IMR-90 (cell line): ENCODE measurements around the gene ROR2. TPM values are rescaled to one million over a fixed set of nuclear protein-coding genes. Genes with fewer than 3 reads are reported as not detected.

Experiments
- ATAC-seq: fragments of 200-7000 bp; cut with Tn5 transposase; 2 replicates; pipeline ENCODE4 v1.9.1; 2020; ENCODE audit warnings: low read depth, mild to moderate bottlenecking, moderate library complexity
- Bru-seq: library from RNA; stranded (reverse); fragments of 400-500 nt; gene quantifications from one replicate; lab custom pipeline; 2021; lab: Mats Ljungman, UMichigan
- BruChase-seq, 2 experiments: library from RNA; stranded (reverse); fragments of 400-500 nt; gene quantifications; one replicate each; lab custom pipeline; 2021; lab: Mats Ljungman, UMichigan
- BruUV-seq: library from RNA; stranded (reverse); fragments of 400-500 nt; replicated peaks from 2 replicates; lab custom pipeline; 2021; lab: Mats Ljungman, UMichigan
- CTCF ChIA-PET: fragments of 300-600 bp; formaldehyde crosslinking; extraction: SDS; loops from one replicate; lab custom pipeline; 2021; ENCODE audit warnings: antibody characterized with exemption; lab: Yijun Ruan, JAX
- POLR2A ChIA-PET: fragments of 300-600 bp; sonication (Branson Sonifier 250); formaldehyde crosslinking; loops from one replicate; lab custom pipeline; 2022; ENCODE audit warnings: antibody characterized with exemption; ENCODE audit not compliant: unreplicated experiment; lab: Charles Lee
- DNase-seq: peaks from one replicate; pipeline ENCODE4 v3.0.0; 2013
- H2AFZ ChIP-seq: replicated peaks from 2 replicates; pipeline ENCODE3; 2013; ENCODE audit warnings: low read length, mild to moderate bottlenecking; ENCODE audit not compliant: poor library complexity
- H2AK5ac ChIP-seq: 2 replicates; pipeline ENCODE4 v1.6.1; 2013; ENCODE audit warnings: low read depth, low read length, inconsistent platforms
- H2AK9ac ChIP-seq: replicated peaks from 2 replicates; pipeline ENCODE3; 2013; ENCODE audit warnings: mild to moderate bottlenecking, low read depth, low read length, moderate library complexity; ENCODE audit not compliant: poor library complexity
- H2BK120ac ChIP-seq: 2 replicates; pipeline ENCODE4 v1.6.1; 2013; ENCODE audit warnings: low read depth, low read length, inconsistent platforms
- H2BK15ac ChIP-seq: 3 replicates; pipeline ENCODE4 v1.6.1; 2013; ENCODE audit warnings: low read depth, low read length, inconsistent platforms
- H2BK20ac ChIP-seq: 2 replicates; pipeline ENCODE4 v1.6.1; 2013; ENCODE audit warnings: low read depth, mild to moderate bottlenecking, inconsistent platforms, low read length, moderate library complexity
- H2BK5ac ChIP-seq: 2 replicates; pipeline ENCODE4 v1.6.1; 2013; ENCODE audit warnings: mild to moderate bottlenecking, low read depth, low read length, inconsistent platforms; ENCODE audit not compliant: poor library complexity, severe bottlenecking
- H3K14ac ChIP-seq: replicated peaks from 2 replicates; pipeline ENCODE4 v1.6.1; 2013; ENCODE audit warnings: low read depth, low read length, inconsistent platforms
- H3K18ac ChIP-seq: 2 replicates; pipeline ENCODE4 v1.6.1; 2013; ENCODE audit warnings: low read depth, low read length, control low read depth
- H3K23ac ChIP-seq: 2 replicates; pipeline ENCODE4 v1.6.1; 2013; ENCODE audit warnings: low read depth, low read length, inconsistent platforms
- H3K27ac ChIP-seq: 2 replicates; pipeline ENCODE4 v1.5.1; 2013; ENCODE audit warnings: mild to moderate bottlenecking, control low read depth, low read length; ENCODE audit not compliant: insufficient read depth
- H3K27me3 ChIP-seq: 2 replicates; pipeline ENCODE4 v1.6.1; 2013; ENCODE audit warnings: low read length; ENCODE audit not compliant: control insufficient read depth, insufficient read depth
- H3K36me3 ChIP-seq: 2 replicates; pipeline ENCODE4 v1.6.1; 2013; ENCODE audit warnings: low read length, mixed read lengths; ENCODE audit not compliant: control insufficient read depth, insufficient read depth
- H3K4ac ChIP-seq: 2 replicates; pipeline ENCODE4 v1.6.1; 2013; ENCODE audit warnings: low read depth, low read length, inconsistent platforms
- H3K4me1 ChIP-seq: 2 replicates; pipeline ENCODE4 v1.6.1; 2013; ENCODE audit warnings: low read length, mixed read lengths; ENCODE audit not compliant: control insufficient read depth, insufficient read depth
- H3K4me2 ChIP-seq: 2 replicates; pipeline ENCODE4 v1.6.1; 2013; ENCODE audit warnings: low read depth, mild to moderate bottlenecking, control low read depth, low read length, moderate library complexity
- H3K4me3 ChIP-seq: 2 replicates; pipeline ENCODE4 v1.5.1; 2013; ENCODE audit warnings: low read depth, mild to moderate bottlenecking, control low read depth, low read length, moderate library complexity; ENCODE audit not compliant: insufficient read depth
- H3K56ac ChIP-seq: 2 replicates; pipeline ENCODE4 v1.6.1; 2013; ENCODE audit warnings: low read length, inconsistent platforms; ENCODE audit not compliant: insufficient read depth; ENCODE audit errors: extremely low read depth
- H3K79me1 ChIP-seq, 2 experiments: 2 replicates each; pipeline ENCODE4 v1.6.1; 2013; ENCODE audit warnings: low read length in 2 of 2, inconsistent platforms in 1 of 2, low read depth in 1 of 2
- H3K9ac ChIP-seq: 2 replicates; pipeline ENCODE4 v1.6.1; 2013; ENCODE audit warnings: low read depth, low read length, control low read depth
- H3K9me1 ChIP-seq: 2 replicates; pipeline ENCODE4 v1.6.1; 2013; ENCODE audit warnings: low read length, inconsistent platforms; ENCODE audit not compliant: insufficient read depth
- H3K9me3 ChIP-seq: 2 replicates; pipeline ENCODE4 v1.6.1; 2013; ENCODE audit warnings: low read length; ENCODE audit not compliant: control insufficient read depth, insufficient read depth
- H4K20me1 ChIP-seq: 2 replicates; pipeline ENCODE4 v1.6.1; 2013; ENCODE audit warnings: low read length, inconsistent platforms; ENCODE audit not compliant: insufficient read depth
- H4K5ac ChIP-seq: 2 replicates; pipeline ENCODE4 v1.6.1; 2013; ENCODE audit warnings: mild to moderate bottlenecking, low read depth, low read length, control low read depth
- H4K8ac ChIP-seq, 2 experiments: 2 replicates each; pipeline ENCODE4 v1.6.1; 2013; ENCODE audit warnings: low read depth in 2 of 2, low read length in 2 of 2, control low read depth in 1 of 2, inconsistent platforms in 1 of 2
- H4K91ac ChIP-seq: 2 replicates; pipeline ENCODE4 v1.6.1; 2013; ENCODE audit warnings: low read depth, low read length, inconsistent platforms; ENCODE audit not compliant: insufficient read depth
- MAZ ChIP-seq: IDR thresholded peaks from 2 replicates; pipeline ENCODE4 v1.6.1; 2012; ENCODE audit warnings: low read depth, mild to moderate bottlenecking, low read length, improper control_type of control experiment, moderate library complexity, borderline replicate concordance
- NFE2L2 ChIP-seq: fragments of 150-350 bp; IDR thresholded peaks from 2 replicates; pipeline ENCODE4 v1.6.1; 2016; ENCODE audit warnings: low read depth, mild to moderate bottlenecking, low read length
- RAD21 ChIP-seq: IDR thresholded peaks from 2 replicates; pipeline ENCODE4 v1.6.1; 2012; ENCODE audit warnings: low read length, improper control_type of control experiment
- SMC3 ChIP-seq: fragments of 150-350 bp; IDR thresholded peaks from 2 replicates; pipeline ENCODE4 v1.6.1; 2016; ENCODE audit warnings: low read depth, mild to moderate bottlenecking, antibody characterized with exemption, low read length, moderate library complexity
- WGBS, 2 experiments: methylation state at CpG; one replicate each; pipeline versions ENCODE4 v1.1.5 to v1.1.7; 2013; ENCODE audit warnings: missing lambda C conversion rate in 2 of 2; ENCODE audit not compliant: insufficient read length in 1 of 2; ENCODE audit errors: extremely low coverage in 2 of 2; 5-methylcytosine and 5-hydroxymethylcytosine counted together
- dilution Hi-C: fragments of 300-500 bp; cut with HindIII; formaldehyde crosslinking; loops from one replicate; pipeline ENCODE4 v1.14.3; 2018; ENCODE audit warnings: low sequenced_read_pairs; ENCODE audit not compliant: unreplicated experiment
- in situ Hi-C: fragments of 300-500 bp; cut with MboI; formaldehyde crosslinking; loops from 3 replicates; pipeline ENCODE4 v1.14.3; 2019; ENCODE audit warnings: low sequenced_read_pairs, inconsistent platforms, mixed read lengths
- intact Hi-C: fragments of 100-400 bp; cut with micrococcal nuclease; formaldehyde crosslinking; loops from 2 replicates; pipeline ENCODE4 v1.10.0; 2022
- long read RNA-seq: library from polyadenylated mRNA; unstranded; transcript quantifications from one replicate; pipeline ENCODE4 v2.0.0, GENCODE V29; 2021; ENCODE audit not compliant: unreplicated experiment
- polyA plus RNA-seq, 3 experiments: library from polyadenylated mRNA; depleted of rRNA; stranded (reverse); fragments of >200 nt; gene quantifications; 2 replicates each; pipeline ENCODE4 v1.2.3, GENCODE V29; 2012; ENCODE audit warnings: low replicate concordance in 1 of 3
- total RNA-seq: library from RNA; depleted of rRNA; stranded (reverse); fragments of >200 nt; gene quantifications from 2 replicates; pipeline ENCODE4 v1.2.3, GENCODE V29; 2012; rRNA removed
- TF ChIP-seq, protein P1 (sequence below): conservative IDR thresholded peaks from 2 replicates; pipeline ENCODE4 v1.5.1; 2012; ENCODE audit warnings: mild to moderate bottlenecking, low read depth, low read length, improper control_type of control experiment

The ROR2 gene
- 2.2 and 2.3 TPM in 2 replicates for total RNA-seq
- polyA plus RNA-seq (2012; rRNA removed) = 3.5 and 4.8 TPM in 2 replicates
- polyA plus RNA-seq (2012; cell fraction: cytosol; rRNA removed) = 2.1 and 6.8 TPM in 2 replicates
- polyA plus RNA-seq (2012; cell fraction: nucleus; rRNA removed; ENCODE audit: low replicate concordance) = 3.8 and 5.3 TPM in 2 replicates
- Bru-seq, nascent RNA = percentile 85 among the genes with signal in this experiment
- percentile 89 among the genes with signal in this experiment for BruChase-seq, experiment 1, labeled RNA remaining after a 6-hour chase
- BruChase-seq, experiment 2, labeled RNA remaining after a 2-hour chase = percentile 94 among the genes with signal in this experiment
- long read RNA-seq, full-length matches to known transcripts = 11 of 63 reads
- long read RNA-seq, partial matches to known transcripts = 16 of 63 reads
- long read RNA-seq, other reads (novel, unspliced or antisense) = 36 of 63 reads

DNA sequence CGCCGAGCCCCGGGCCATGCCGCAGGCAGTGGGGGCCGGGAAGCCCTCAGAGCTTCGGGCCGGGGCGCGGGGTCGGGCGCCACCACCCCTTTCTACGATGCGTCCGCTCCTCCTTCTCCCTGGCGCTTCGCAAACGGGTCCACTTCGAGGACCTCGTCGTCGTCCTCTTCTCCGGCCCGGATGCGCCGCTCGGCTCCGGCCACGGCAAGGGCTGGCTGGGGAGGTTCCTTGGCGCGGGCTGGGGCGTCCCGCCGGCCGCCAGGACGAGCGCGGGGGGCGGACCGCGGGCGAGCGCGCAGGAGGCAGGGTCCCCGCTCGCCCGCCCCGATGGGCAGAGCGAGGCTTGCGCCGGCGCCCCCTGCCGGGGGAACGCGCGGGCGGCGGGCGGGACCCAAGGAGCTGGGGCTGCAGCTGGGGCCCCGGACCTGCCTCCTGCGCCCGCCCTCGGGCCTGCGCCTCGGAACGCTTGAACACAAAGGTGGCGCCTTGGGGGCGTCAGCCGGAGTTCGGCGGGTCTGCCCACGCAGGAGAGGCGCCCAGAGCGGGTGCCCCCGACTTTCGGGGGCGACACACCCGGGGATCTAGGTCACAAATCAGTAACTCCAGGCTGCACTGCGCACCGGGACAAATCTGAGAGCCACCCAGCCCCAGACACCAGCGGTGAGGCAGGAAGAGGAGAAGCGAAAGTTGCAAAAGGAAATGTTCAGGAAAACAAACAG lies at the start of gene ROR2:
TSS of gene ROR2 (minus strand) at position 283 of the 719 bp plus-strand sequence.
- Histone ChIP-seq H2BK15ac (peak within 1 kb of the TSS; percentile 50; the same call in 1 of the 3 replicates), H2AK5ac (peak within 1 kb of the TSS; percentile 17), H3K36me3 (no peaks in the 10 kb centered on the region), H3K4me2 (peak within 1 kb of the TSS; percentile 60), H3K9ac (peak within 1 kb of the TSS; percentile 77), H4K20me1 (peaks cover 14% of the 10 kb centered on the region; the same call in 1 of the 2 replicates), H3K9me1 (peaks cover 7% of the 10 kb centered on the region), H2AFZ (peak within 1 kb of the TSS; percentile 90), H3K56ac (no peak within 1 kb of the TSS), H3K27me3 (no peaks in the 10 kb centered on the region; the same call in 1 of the 2 replicates), H4K91ac (peak within 1 kb of the TSS; percentile 36; the same call in 1 of the 2 replicates), H3K27ac (peak within 1 kb of the TSS; percentile 76), H3K18ac (peak within 1 kb of the TSS; percentile 37; the same call in 1 of the 2 replicates), H3K4me3 (peak within 1 kb of the TSS; percentile 71), H2BK5ac (no peak within 1 kb of the TSS), H3K14ac (no peak within 1 kb of the TSS; the same call in 1 of the 2 replicates), H4K8ac (peak within 1 kb of the TSS; percentile 32 to 50; a peak in 1 of 4 replicates), H4K5ac (peak within 1 kb of the TSS; percentile 8; the same call in 1 of the 2 replicates), H3K4ac (peak within 1 kb of the TSS; percentile 66), H3K4me1 (peaks cover 17% of the 10 kb centered on the region), H3K79me1 (peaks cover 2 to 16% of the 10 kb centered on the region in 2 experiments; a peak in 1 of 4 replicates), H3K9me3 (peaks cover 3% of the 10 kb centered on the region; the same call in 1 of the 2 replicates), H2BK20ac (no peak within 1 kb of the TSS), H2BK120ac (peak within 1 kb of the TSS; percentile 70), H2AK9ac (peak within 1 kb of the TSS; percentile 79), H3K23ac (peak within 1 kb of the TSS; percentile 44)
- ChIA-PET CTCF (interaction anchor here (0.6 to 1.7 kb wide), 10 partner anchors 14 to 627 kb away, joined by 3 to 5 read pairs (median 3); no protein-coding TSS in a partner anchor), POLR2A (interaction anchor here (0.6 to 1.1 kb wide), 2 partner anchors 50 to 179 kb away, joined by 3 read pairs; no protein-coding TSS in a partner anchor)
- DNase-seq (peak; percentile 63), ATAC-seq (peak; percentile 79)
- in situ Hi-C loops (loop anchor here (10.0 kb wide), 1 partner anchor 175 kb away; no protein-coding TSS in a partner anchor), intact Hi-C loops (loop anchor here (1.0 to 5.0 kb wide), 6 partner anchors 53 to 292 kb away; no protein-coding TSS in a partner anchor), dilution Hi-C loops (no loop called here)
- WGBS, 2 experiments = 0% methylated on average over 30 of the region's 81 CpGs; no CpG with 5 or more reads in 1 of the 2 experiments
- BruUV-seq = no TSS peak
- TF ChIP-seq RAD21 (peak; percentile 64), NFE2L2 (no peak), SMC3 (peak; percentile 72), MAZ (peak; percentile 87; the same call in 1 of the 2 replicates)
- TF ChIP-seq, protein P1, sequence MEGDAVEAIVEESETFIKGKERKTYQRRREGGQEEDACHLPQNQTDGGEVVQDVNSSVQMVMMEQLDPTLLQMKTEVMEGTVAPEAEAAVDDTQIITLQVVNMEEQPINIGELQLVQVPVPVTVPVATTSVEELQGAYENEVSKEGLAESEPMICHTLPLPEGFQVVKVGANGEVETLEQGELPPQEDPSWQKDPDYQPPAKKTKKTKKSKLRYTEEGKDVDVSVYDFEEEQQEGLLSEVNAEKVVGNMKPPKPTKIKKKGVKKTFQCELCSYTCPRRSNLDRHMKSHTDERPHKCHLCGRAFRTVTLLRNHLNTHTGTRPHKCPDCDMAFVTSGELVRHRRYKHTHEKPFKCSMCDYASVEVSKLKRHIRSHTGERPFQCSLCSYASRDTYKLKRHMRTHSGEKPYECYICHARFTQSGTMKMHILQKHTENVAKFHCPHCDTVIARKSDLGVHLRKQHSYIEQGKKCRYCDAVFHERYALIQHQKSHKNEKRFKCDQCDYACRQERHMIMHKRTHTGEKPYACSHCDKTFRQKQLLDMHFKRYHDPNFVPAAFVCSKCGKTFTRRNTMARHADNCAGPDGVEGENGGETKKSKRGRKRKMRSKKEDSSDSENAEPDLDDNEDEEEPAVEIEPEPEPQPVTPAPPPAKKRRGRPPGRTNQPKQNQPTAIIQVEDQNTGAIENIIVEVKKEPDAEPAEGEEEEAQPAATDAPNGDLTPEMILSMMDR = peak; percentile 78
